DOHH2 (cell line): ENCODE data around the gene DMGDH.

Experiments
- H3F3A ChIP-seq: fragments of 200-600 bp; sonication (generic), shearing (Covaris generic); 2 replicates; pipeline ENCODE4 v1.6.0; 2016; ENCODE audit warnings: antibody characterized with exemption, mild to moderate bottlenecking; ENCODE audit not compliant: control insufficient read depth, insufficient read depth
- H3K27ac ChIP-seq: fragments of 200-600 bp; sonication (generic); 2 replicates; pipeline ENCODE4 v1.5.1; 2014; ENCODE audit warnings: low read depth, mild to moderate bottlenecking, low read length, moderate library complexity
- H3K27me3 ChIP-seq: fragments of 200-600 bp; sonication (generic); 2 replicates; pipeline ENCODE4 v1.6.1; 2014; ENCODE audit warnings: mild to moderate bottlenecking, low read length, mixed read lengths; ENCODE audit not compliant: control insufficient read depth
- H3K36me3 ChIP-seq: fragments of 200-600 bp; sonication (generic); 2 replicates; pipeline ENCODE4 v1.6.1; 2014; ENCODE audit warnings: mild to moderate bottlenecking, low read length, moderate library complexity, mixed read lengths; ENCODE audit not compliant: control insufficient read depth
- H3K4me1 ChIP-seq: fragments of 200-600 bp; sonication (generic); 2 replicates; pipeline ENCODE4 v1.6.1; 2014; ENCODE audit warnings: mild to moderate bottlenecking, low read length, mixed read lengths; ENCODE audit not compliant: control insufficient read depth
- H3K4me2 ChIP-seq: fragments of 200-600 bp; sonication (generic); 2 replicates; pipeline ENCODE4 v1.6.0; 2014; ENCODE audit warnings: mild to moderate bottlenecking, low read length, moderate library complexity
- H3K4me3 ChIP-seq: fragments of 200-600 bp; sonication (generic); 2 replicates; pipeline ENCODE4 v1.5.1; 2014; ENCODE audit warnings: mild to moderate bottlenecking, low read length, mixed read lengths
- H3K79me2 ChIP-seq: fragments of 200-600 bp; sonication (generic); 2 replicates; pipeline ENCODE4 v1.6.1; 2014; ENCODE audit warnings: mild to moderate bottlenecking, low read length, mixed read lengths; ENCODE audit not compliant: control insufficient read depth
- H3K9me2 ChIP-seq: fragments of 200-600 bp; sonication (generic); replicated peaks from 2 replicates; pipeline ENCODE4 v1.6.1; 2014; ENCODE audit warnings: mild to moderate bottlenecking, low read length, mixed read lengths; ENCODE audit not compliant: control insufficient read depth
- H3K9me3 ChIP-seq: fragments of 200-600 bp; sonication (generic); 2 replicates; pipeline ENCODE4 v1.6.1; 2014; ENCODE audit warnings: antibody characterized with exemption, low read length, mixed read lengths; ENCODE audit not compliant: control insufficient read depth, insufficient read depth
- H4K20me1 ChIP-seq: fragments of 200-600 bp; sonication (generic); 2 replicates; pipeline ENCODE4 v1.6.0; 2014; ENCODE audit warnings: low read depth, mild to moderate bottlenecking, antibody characterized with exemption, low read length, moderate library complexity; ENCODE audit not compliant: control insufficient read depth, insufficient read depth
- EZH2phosphoT487 ChIP-seq: fragments of 200-600 bp; sonication (generic); IDR thresholded peaks from 2 replicates; pipeline ENCODE4 v1.6.1; 2017; ENCODE audit warnings: borderline replicate concordance, mild to moderate bottlenecking, antibody characterized with exemption, low read length, moderate library complexity, mixed read lengths
- TF ChIP-seq, protein P1 (sequence below): fragments of 200-600 bp; sonication (generic); IDR thresholded peaks from one replicate; pipeline ENCODE4 v1.5.1; 2014; ENCODE audit warnings: antibody characterized with exemption, mild to moderate bottlenecking, low read depth, low read length; ENCODE audit not compliant: poor library complexity, severe bottlenecking

Gene DMGDH

GRCh38 chr5:79108086-79108485 is 38.6 kb upstream of the DMGDH start:
- Histone ChIP-seq H3K4me3 (no peak overlapping the region), H3K27ac (no peak overlapping the region), H3K27me3 (peaks cover 21% of the 10 kb centered on the region), H3F3A (no peaks in the 10 kb centered on the region), H3K9me3 (no peaks in the 10 kb centered on the region), H4K20me1 (no peaks in the 10 kb centered on the region), H3K9me2 (no peaks in the 10 kb centered on the region), H3K79me2 (no peaks in the 10 kb centered on the region), H3K4me2 (no peak overlapping the region), H3K36me3 (no peaks in the 10 kb centered on the region), H3K4me1 (no peaks in the 10 kb centered on the region)
- no peak for TF ChIP-seq EZH2phosphoT487
- TF ChIP-seq, protein P1, sequence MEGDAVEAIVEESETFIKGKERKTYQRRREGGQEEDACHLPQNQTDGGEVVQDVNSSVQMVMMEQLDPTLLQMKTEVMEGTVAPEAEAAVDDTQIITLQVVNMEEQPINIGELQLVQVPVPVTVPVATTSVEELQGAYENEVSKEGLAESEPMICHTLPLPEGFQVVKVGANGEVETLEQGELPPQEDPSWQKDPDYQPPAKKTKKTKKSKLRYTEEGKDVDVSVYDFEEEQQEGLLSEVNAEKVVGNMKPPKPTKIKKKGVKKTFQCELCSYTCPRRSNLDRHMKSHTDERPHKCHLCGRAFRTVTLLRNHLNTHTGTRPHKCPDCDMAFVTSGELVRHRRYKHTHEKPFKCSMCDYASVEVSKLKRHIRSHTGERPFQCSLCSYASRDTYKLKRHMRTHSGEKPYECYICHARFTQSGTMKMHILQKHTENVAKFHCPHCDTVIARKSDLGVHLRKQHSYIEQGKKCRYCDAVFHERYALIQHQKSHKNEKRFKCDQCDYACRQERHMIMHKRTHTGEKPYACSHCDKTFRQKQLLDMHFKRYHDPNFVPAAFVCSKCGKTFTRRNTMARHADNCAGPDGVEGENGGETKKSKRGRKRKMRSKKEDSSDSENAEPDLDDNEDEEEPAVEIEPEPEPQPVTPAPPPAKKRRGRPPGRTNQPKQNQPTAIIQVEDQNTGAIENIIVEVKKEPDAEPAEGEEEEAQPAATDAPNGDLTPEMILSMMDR: no peak

GRCh38 chr5:79107020-79107796 is 37.7 kb upstream of the DMGDH start:
- no peaks in the 10 kb centered on the region for H3F3A ChIP-seq
- H3K4me2 ChIP-seq: no peak overlapping the region
- no peak overlapping the region for H3K4me3 ChIP-seq
- no peak overlapping the region for H3K27ac ChIP-seq
- no peaks in the 10 kb centered on the region for H3K9me3 ChIP-seq
- H3K36me3 ChIP-seq: no peaks in the 10 kb centered on the region
- H3K9me2 ChIP-seq: no peaks in the 10 kb centered on the region
- H3K4me1 ChIP-seq: no peaks in the 10 kb centered on the region
- no peaks in the 10 kb centered on the region for H3K79me2 ChIP-seq
- TF ChIP-seq, protein P1: no peak
- no peak for TF ChIP-seq EZH2phosphoT487
- H3K27me3 ChIP-seq: peaks cover 17% of the 10 kb centered on the region
- no peaks in the 10 kb centered on the region for H4K20me1 ChIP-seq

GRCh38 chr5:79105868-79106267 is 36.4 kb upstream of the DMGDH start:
- Histone ChIP-seq H3K27me3 (peaks cover 17% of the 10 kb centered on the region), H4K20me1 (no peaks in the 10 kb centered on the region), H3K36me3 (no peaks in the 10 kb centered on the region), H3K9me2 (no peaks in the 10 kb centered on the region), H3K4me2 (no peak overlapping the region), H3K4me3 (no peak overlapping the region), H3K9me3 (no peaks in the 10 kb centered on the region), H3K79me2 (no peaks in the 10 kb centered on the region), H3K4me1 (no peaks in the 10 kb centered on the region), H3K27ac (no peak overlapping the region), H3F3A (no peaks in the 10 kb centered on the region)
- TF ChIP-seq, protein P1: peak; percentile 5
- no peak for TF ChIP-seq EZH2phosphoT487
